NCI-H1417 treated with DMSO at 0.1 percent for 48 hours (cell line): Measurements from ENCODE around the gene ZNF669.

ENCODE experiments used
- DNase-seq: peaks from one replicate; lab custom pipeline; 2025; lab: John Stamatoyannopoulos, UW

The ZNF669 gene

DNA sequence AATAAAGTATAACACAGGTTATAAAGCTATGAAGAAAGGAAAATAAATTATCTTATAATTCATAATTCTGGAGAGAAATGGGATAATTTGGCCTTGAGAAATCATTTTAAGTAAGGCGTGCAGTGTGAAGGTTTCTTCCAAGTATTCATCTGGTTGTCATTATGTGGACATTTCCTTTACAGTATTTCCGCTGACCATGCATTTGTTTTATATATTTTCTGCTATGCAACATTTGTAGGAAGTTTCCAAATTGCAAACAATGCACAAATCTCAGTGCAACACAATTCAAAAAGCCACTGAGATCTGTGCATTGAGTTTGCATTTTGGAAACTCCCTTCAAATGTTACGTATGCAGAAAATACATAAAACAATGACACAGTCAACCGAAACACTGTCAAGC lies 43.4 kb downstream of the ZNF669 start:
- DNase-seq = no peak

GRCh38 chr1:247056071-247056470 lies 48.1 kb downstream of the ZNF669 start:
- DNase-seq = no peak

DNA sequence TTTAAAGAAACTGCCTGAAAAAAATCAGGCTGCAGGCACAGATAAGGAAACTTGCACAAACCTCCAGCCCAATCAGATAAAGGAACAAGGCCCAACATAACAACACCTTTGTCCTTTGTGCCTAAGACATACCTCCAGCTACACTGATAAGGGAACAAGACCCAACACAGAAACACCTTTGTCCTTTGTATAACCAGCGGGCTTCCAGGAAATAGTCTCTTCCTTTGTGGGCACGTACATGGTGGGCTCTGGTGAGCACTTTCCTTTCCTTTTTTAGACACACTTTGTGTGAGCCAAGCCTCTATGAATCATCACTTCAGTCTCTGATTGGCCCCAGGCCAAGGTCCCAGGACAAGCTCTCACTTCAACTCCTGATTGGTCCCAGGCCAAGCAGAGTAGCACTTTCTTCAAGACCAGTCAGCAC lies 49.2 kb downstream of the ZNF669 start:
- DNase-seq = no peak
